ENCODE data around the gene ADAT3. TPM values are rescaled to one million over a fixed set of nuclear protein-coding genes. Genes with fewer than 3 reads are reported as not detected.

ADAT3 gene
- total and polyA plus RNA-seq, 2 donors (not counting 1 experiment from before 2014, with no cell fraction given): 0.42 to 1.7 TPM

DNA sequence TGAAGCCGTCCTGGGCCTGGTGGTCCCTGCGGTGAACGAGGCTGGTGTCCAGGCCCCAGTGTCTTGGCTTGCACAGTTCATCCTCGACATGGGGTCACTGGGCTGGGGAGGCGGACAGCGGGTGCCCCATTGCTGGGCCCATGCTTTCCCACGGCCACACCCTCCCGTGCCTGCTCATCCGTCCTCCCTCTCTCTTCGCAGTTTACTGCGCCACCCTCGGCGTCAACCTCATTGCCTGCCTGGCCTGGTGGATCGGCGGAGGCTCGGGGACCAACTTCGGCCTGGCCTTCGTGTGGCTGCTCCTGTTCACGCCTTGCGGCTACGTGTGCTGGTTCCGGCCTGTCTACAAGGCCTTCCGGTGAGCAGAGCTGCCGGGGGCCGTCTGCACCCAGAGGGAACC lies 12.7 kb downstream of the ADAT3 start:
- H3K9me3 ChIP-seq (ENCODE audit: control insufficient read depth, insufficient read depth, low read depth, low read length): no peaks in the 10 kb centered on the region
- no peaks in the 10 kb centered on the region for H3K27me3 ChIP-seq (ENCODE audit: control insufficient read depth, insufficient read depth, low read length)
- H3K79me2 ChIP-seq (ENCODE audit: control insufficient read depth, insufficient read depth, low read length): peaks cover 12% of the 10 kb centered on the region
- DNase-seq (ENCODE audit: low read depth in 2 of 2): no peak
- H2AFZ ChIP-seq (ENCODE audit: low read length): no peak overlapping the region
- H3K36me3 ChIP-seq (ENCODE audit: control insufficient read depth, insufficient read depth, low read length): peaks cover 31% of the 10 kb centered on the region
- H4K20me1 ChIP-seq (ENCODE audit: control insufficient read depth, extremely low read depth, insufficient read depth, low read length): no peaks in the 10 kb centered on the region
- no peak overlapping the region for H3K4me2 ChIP-seq (ENCODE audit: extremely low read depth, insufficient read depth, low read length)
- H3K4me1 ChIP-seq (ENCODE audit: control insufficient read depth, extremely low read depth, insufficient read depth, low read length): no peaks in the 10 kb centered on the region
- TF ChIP-seq EZH2 (IDR thresholded peaks at IDR 0.05; ENCODE audit: low read length, missing control alignments) (no peak), CTCF (conservative IDR thresholded peaks at IDR 0.05 in 1 of 2, IDR thresholded peaks at IDR 0.05 in 1 of 2; ENCODE audit: low read depth in 1 of 2, low read length in 2 of 2) (no peak)
- no peak overlapping the region for H3K9ac ChIP-seq (ENCODE audit: insufficient read depth, low read length)
- H3K27ac ChIP-seq (ENCODE audit: insufficient read depth, low read length): no peak overlapping the region
- no peak overlapping the region for H3K4me3 ChIP-seq (replicated peaks in 1 of 4; ENCODE audit: control extremely low read depth in 1 of 4, insufficient read depth in 1 of 4, low read depth in 3 of 4, low read length in 4 of 4)

DNA sequence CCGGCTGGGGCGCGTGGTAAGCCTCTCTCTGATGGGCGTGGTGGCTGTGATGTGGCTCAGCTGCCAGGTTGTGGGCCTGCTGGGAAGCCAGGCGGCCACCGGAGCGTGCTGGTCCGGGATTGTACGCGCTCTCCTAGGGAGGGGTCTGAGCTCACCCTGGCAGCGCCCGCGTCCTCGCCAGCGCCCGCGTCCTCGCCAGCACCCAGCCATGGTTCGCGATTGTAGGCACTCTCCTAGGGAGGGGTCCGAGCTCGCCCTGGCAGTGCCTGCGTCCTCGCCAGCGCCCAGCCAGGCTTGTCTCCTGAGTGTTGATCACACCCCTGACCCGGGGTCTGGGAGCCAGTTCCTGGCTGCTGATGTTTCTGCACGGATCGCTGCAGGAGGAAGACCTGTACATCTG lies 13.8 kb downstream of the ADAT3 start:
- Histone ChIP-seq H4K20me1 (ENCODE audit: control insufficient read depth, extremely low read depth, insufficient read depth, low read length) (no peaks in the 10 kb centered on the region), H3K4me2 (ENCODE audit: extremely low read depth, insufficient read depth, low read length) (no peak overlapping the region), H3K9ac (ENCODE audit: insufficient read depth, low read length) (no peak overlapping the region), H3K27me3 (ENCODE audit: control insufficient read depth, insufficient read depth, low read length) (no peaks in the 10 kb centered on the region), H3K4me1 (ENCODE audit: control insufficient read depth, extremely low read depth, insufficient read depth, low read length) (no peaks in the 10 kb centered on the region), H3K9me3 (ENCODE audit: control insufficient read depth, insufficient read depth, low read depth, low read length) (no peaks in the 10 kb centered on the region), H3K79me2 (ENCODE audit: control insufficient read depth, insufficient read depth, low read length) (peaks cover 4% of the 10 kb centered on the region), H3K4me3 (replicated peaks in 1 of 4; ENCODE audit: control extremely low read depth in 1 of 4, insufficient read depth in 1 of 4, low read depth in 3 of 4, low read length in 4 of 4) (no peak overlapping the region), H2AFZ (ENCODE audit: low read length) (no peak overlapping the region), H3K27ac (ENCODE audit: insufficient read depth, low read length) (no peak overlapping the region), H3K36me3 (ENCODE audit: control insufficient read depth, insufficient read depth, low read length) (peaks cover 30% of the 10 kb centered on the region)
- no peak for DNase-seq (ENCODE audit: low read depth in 2 of 2)
- TF ChIP-seq EZH2 (IDR thresholded peaks at IDR 0.05; ENCODE audit: low read length, missing control alignments): no peak
- no peak for TF ChIP-seq CTCF (conservative IDR thresholded peaks at IDR 0.05 in 1 of 2, IDR thresholded peaks at IDR 0.05 in 1 of 2; ENCODE audit: low read depth in 1 of 2, low read length in 2 of 2)

- no peak overlapping the region for H3K4me2 ChIP-seq (ENCODE audit: extremely low read depth, insufficient read depth, low read length)
- H3K4me1 ChIP-seq (ENCODE audit: control insufficient read depth, extremely low read depth, insufficient read depth, low read length): no peaks in the 10 kb centered on the region
- no peaks in the 10 kb centered on the region for H3K9me3 ChIP-seq (ENCODE audit: control insufficient read depth, insufficient read depth, low read depth, low read length)
- no peak overlapping the region for H2AFZ ChIP-seq (ENCODE audit: low read length)
- H3K4me3 ChIP-seq (replicated peaks in 1 of 4; ENCODE audit: control extremely low read depth in 1 of 4, insufficient read depth in 1 of 4, low read depth in 3 of 4, low read length in 4 of 4): no peak overlapping the region
- H3K36me3 ChIP-seq (ENCODE audit: control insufficient read depth, insufficient read depth, low read length): peaks cover 34% of the 10 kb centered on the region
- no peak overlapping the region for H3K9ac ChIP-seq (ENCODE audit: insufficient read depth, low read length)
- no peaks in the 10 kb centered on the region for H4K20me1 ChIP-seq (ENCODE audit: control insufficient read depth, extremely low read depth, insufficient read depth, low read length)
- TF ChIP-seq CTCF (conservative IDR thresholded peaks at IDR 0.05 in 1 of 2, IDR thresholded peaks at IDR 0.05 in 1 of 2; ENCODE audit: low read depth in 1 of 2, low read length in 2 of 2) (no peak), EZH2 (IDR thresholded peaks at IDR 0.05; ENCODE audit: low read length, missing control alignments) (no peak)
- no peaks in the 10 kb centered on the region for H3K79me2 ChIP-seq (ENCODE audit: control insufficient read depth, insufficient read depth, low read length)
- DNase-seq (ENCODE audit: low read depth in 2 of 2): no peak
- H3K27ac ChIP-seq (ENCODE audit: insufficient read depth, low read length): no peak overlapping the region
- no peaks in the 10 kb centered on the region for H3K27me3 ChIP-seq (ENCODE audit: control insufficient read depth, insufficient read depth, low read length)
Measured at GRCh38 chr19:1920644-1921043, 15.4 kb downstream of the ADAT3 start.
